ENCODE results near the gene TUBGCP2.

DNA sequence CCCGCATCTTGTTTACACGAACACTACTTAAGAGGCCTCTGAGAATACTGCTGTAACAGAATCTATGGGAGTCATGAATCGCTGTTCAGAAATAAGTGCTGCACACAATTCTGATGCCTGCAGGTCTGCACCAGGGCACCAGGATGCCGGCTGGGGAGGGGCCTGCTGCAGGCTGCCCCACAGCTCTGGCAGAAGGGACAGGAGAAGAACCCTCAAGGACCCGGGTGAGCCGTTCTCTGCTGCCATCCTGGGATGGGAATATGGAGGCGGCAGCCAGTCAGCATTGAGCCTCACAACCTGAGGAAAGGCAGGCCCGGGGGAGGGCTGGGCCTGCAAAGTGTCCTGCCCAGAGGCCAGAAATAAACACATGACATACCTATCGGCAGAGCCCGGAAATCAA is 11.2 kb downstream of the TUBGCP2 start:
- no peak for TF ChIP-seq POLR2A (IDR thresholded peaks at IDR 0.05)
- no peak for TF ChIP-seq CTCF (IDR thresholded peaks at IDR 0.05)

Measured in ovary (tissue), 3 donors.